ENCODE data around the gene CASS4.

The CASS4 gene

DNA sequence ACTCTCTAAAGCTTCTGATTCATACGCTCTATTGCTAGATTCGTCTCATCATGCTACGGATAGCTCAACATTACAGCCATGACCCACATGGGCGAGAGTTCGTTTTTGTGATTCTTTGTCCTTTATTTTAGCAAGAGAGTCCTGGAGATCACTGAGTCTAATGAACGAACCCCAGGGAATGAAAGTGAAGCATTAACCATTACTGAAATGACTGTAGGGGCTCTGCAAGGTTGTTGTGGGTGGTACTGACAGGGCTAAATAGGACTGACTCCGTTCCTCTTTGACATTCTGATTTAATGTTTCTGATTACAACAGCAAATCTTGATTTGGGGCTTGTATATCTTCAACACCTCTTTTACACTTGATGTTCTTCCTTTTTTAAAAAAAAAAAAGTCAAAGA, 42.7 kb downstream of the CASS4 start:
- no peak overlapping the region for H3K4me2 ChIP-seq (ENCODE audit: low read depth, low read length, poor library complexity, severe bottlenecking)
- H3K36me3 ChIP-seq (ENCODE audit: insufficient read depth, low read length), result no peaks in the 10 kb centered on the region
- no peaks in the 10 kb centered on the region for H3K27me3 ChIP-seq (ENCODE audit: insufficient read depth, low read length, poor library complexity, severe bottlenecking)
- no peak overlapping the region for H3K9ac ChIP-seq (ENCODE audit: low read depth, low read length, poor library complexity, severe bottlenecking)
- TF ChIP-seq EZH2phosphoT487 (IDR thresholded peaks at IDR 0.05; ENCODE audit: borderline replicate concordance), result no peak
- TF ChIP-seq, protein P1, sequence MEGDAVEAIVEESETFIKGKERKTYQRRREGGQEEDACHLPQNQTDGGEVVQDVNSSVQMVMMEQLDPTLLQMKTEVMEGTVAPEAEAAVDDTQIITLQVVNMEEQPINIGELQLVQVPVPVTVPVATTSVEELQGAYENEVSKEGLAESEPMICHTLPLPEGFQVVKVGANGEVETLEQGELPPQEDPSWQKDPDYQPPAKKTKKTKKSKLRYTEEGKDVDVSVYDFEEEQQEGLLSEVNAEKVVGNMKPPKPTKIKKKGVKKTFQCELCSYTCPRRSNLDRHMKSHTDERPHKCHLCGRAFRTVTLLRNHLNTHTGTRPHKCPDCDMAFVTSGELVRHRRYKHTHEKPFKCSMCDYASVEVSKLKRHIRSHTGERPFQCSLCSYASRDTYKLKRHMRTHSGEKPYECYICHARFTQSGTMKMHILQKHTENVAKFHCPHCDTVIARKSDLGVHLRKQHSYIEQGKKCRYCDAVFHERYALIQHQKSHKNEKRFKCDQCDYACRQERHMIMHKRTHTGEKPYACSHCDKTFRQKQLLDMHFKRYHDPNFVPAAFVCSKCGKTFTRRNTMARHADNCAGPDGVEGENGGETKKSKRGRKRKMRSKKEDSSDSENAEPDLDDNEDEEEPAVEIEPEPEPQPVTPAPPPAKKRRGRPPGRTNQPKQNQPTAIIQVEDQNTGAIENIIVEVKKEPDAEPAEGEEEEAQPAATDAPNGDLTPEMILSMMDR (conservative IDR thresholded peaks at IDR 0.05; ENCODE audit: low read length), result no peak
- no peaks in the 10 kb centered on the region for H3F3A ChIP-seq (ENCODE audit: low read depth)
- H3K4me1 ChIP-seq (ENCODE audit: insufficient read depth, low read length, poor library complexity, severe bottlenecking), result peaks cover 7% of the 10 kb centered on the region
- H3K9me2 ChIP-seq (replicated peaks; ENCODE audit: low read depth, low read length), result no peaks in the 10 kb centered on the region
- H3K79me2 ChIP-seq (ENCODE audit: insufficient read depth, low read length), result no peaks in the 10 kb centered on the region
- H3K4me3 ChIP-seq (ENCODE audit: low read length, poor library complexity, severe bottlenecking), result no peak overlapping the region
- no peak overlapping the region for H2AFZ ChIP-seq (ENCODE audit: low read length)
- H3K9me3 ChIP-seq (ENCODE audit: insufficient read depth, low read depth, low read length), result no peaks in the 10 kb centered on the region
- H4K20me1 ChIP-seq (ENCODE audit: insufficient read depth, low read length, poor library complexity, severe bottlenecking), result no peaks in the 10 kb centered on the region

DNA sequence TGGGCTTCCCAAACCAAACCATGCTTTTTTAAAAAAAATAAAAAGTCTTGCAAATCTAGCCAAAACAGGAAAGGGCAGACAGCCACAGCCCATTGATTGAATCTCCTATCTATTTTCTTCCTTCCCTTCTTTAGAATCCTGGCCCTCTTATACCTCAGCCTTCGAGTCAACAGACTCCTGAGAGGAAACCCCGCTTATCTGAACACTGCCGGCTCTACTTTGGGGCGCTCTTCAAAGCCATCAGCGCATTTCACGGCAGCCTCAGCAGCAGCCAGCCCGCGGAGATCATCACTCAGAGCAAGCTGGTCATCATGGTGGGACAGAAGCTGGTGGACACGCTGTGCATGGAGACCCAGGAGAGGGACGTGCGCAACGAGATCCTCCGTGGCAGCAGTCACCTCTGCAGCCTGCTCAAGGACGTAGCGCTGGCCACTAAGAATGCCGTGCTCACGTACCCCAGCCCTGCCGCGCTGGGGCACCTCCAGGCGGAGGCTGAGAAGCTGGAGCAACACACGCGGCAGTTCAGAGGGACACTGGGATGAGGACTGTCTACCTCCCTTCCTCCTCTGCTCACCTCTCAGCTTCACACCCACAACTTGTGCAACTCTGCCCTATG, 46.3 kb downstream of the CASS4 start:
- H3K36me3 ChIP-seq (ENCODE audit: insufficient read depth, low read length), result no peaks in the 10 kb centered on the region
- H3K4me2 ChIP-seq (ENCODE audit: low read depth, low read length, poor library complexity, severe bottlenecking), result no peak overlapping the region
- H3F3A ChIP-seq (ENCODE audit: low read depth), result no peaks in the 10 kb centered on the region
- peaks cover 10% of the 10 kb centered on the region for H3K4me1 ChIP-seq (ENCODE audit: insufficient read depth, low read length, poor library complexity, severe bottlenecking)
- H3K9ac ChIP-seq (ENCODE audit: low read depth, low read length, poor library complexity, severe bottlenecking), result no peak overlapping the region
- H3K4me3 ChIP-seq (ENCODE audit: low read length, poor library complexity, severe bottlenecking), result no peak overlapping the region
- no peaks in the 10 kb centered on the region for H3K79me2 ChIP-seq (ENCODE audit: insufficient read depth, low read length)
- H4K20me1 ChIP-seq (ENCODE audit: insufficient read depth, low read length, poor library complexity, severe bottlenecking), result no peaks in the 10 kb centered on the region
- TF ChIP-seq, protein P1 (conservative IDR thresholded peaks at IDR 0.05; ENCODE audit: low read length), result no peak
- H3K9me2 ChIP-seq (replicated peaks; ENCODE audit: low read depth, low read length), result no peaks in the 10 kb centered on the region
- no peaks in the 10 kb centered on the region for H3K27me3 ChIP-seq (ENCODE audit: insufficient read depth, low read length, poor library complexity, severe bottlenecking)
- H3K9me3 ChIP-seq (ENCODE audit: insufficient read depth, low read depth, low read length), result no peaks in the 10 kb centered on the region
- no peak overlapping the region for H2AFZ ChIP-seq (ENCODE audit: low read length)

DNA sequence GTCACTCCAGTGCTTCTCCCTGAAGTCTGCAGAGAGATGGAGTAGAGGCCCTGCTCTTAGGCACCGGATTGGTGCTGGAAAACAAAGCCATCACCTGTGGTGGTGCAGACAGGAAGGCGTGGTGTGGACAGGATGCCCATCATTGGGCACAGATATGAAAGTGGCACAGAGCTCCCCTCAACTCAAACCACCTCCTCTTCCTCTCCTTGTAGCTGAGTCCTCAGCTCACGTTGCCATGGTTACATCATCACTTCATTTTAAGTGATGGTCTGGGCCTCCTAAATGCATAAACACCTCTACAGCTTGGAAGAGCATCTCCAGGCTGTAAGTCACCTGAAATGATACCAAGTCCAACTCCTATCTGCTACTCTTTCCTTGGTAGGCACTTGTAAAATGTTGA, 48.4 kb downstream of the CASS4 start:
- Histone ChIP-seq H3K9ac (ENCODE audit: low read depth, low read length, poor library complexity, severe bottlenecking) (no peak overlapping the region), H3K4me3 (ENCODE audit: low read length, poor library complexity, severe bottlenecking) (no peak overlapping the region), H3K9me3 (ENCODE audit: insufficient read depth, low read depth, low read length) (no peaks in the 10 kb centered on the region), H4K20me1 (ENCODE audit: insufficient read depth, low read length, poor library complexity, severe bottlenecking) (no peaks in the 10 kb centered on the region), H3K4me1 (ENCODE audit: insufficient read depth, low read length, poor library complexity, severe bottlenecking) (peaks cover 10% of the 10 kb centered on the region), H3K9me2 (replicated peaks; ENCODE audit: low read depth, low read length) (no peaks in the 10 kb centered on the region), H3K36me3 (ENCODE audit: insufficient read depth, low read length) (no peaks in the 10 kb centered on the region), H3F3A (ENCODE audit: low read depth) (no peaks in the 10 kb centered on the region), H3K79me2 (ENCODE audit: insufficient read depth, low read length) (no peaks in the 10 kb centered on the region), H2AFZ (ENCODE audit: low read length) (no peak overlapping the region), H3K27me3 (ENCODE audit: insufficient read depth, low read length, poor library complexity, severe bottlenecking) (no peaks in the 10 kb centered on the region), H3K4me2 (ENCODE audit: low read depth, low read length, poor library complexity, severe bottlenecking) (no peak overlapping the region)
- TF ChIP-seq, protein P1 (conservative IDR thresholded peaks at IDR 0.05; ENCODE audit: low read length), result no peak
- TF ChIP-seq EZH2phosphoT487 (IDR thresholded peaks at IDR 0.05; ENCODE audit: borderline replicate concordance), result no peak
